CD4-positive, alpha-beta T cell (primary cell): ENCODE results near the gene HBM. TPM values are rescaled to one million over a fixed set of nuclear protein-coding genes. Genes with fewer than 3 reads are reported as not detected.

Experiments used
- ATAC-seq: fragments of 200-7000 bp; cut with Tn5 transposase; one replicate; pipeline ENCODE4 v1.10.0; 2022; ENCODE audit warnings: mild to moderate bottlenecking; ENCODE audit not compliant: poor library complexity
- CTCF ChIA-PET: fragments of 350-600 bp; sonication (Branson Sonifier 250); formaldehyde crosslinking; loops from one replicate; lab custom pipeline; 2021; ENCODE audit warnings: antibody characterized with exemption, inconsistent platforms; lab: Charles Lee
- POLR2A ChIA-PET: fragments of 350-600 bp; sonication (Branson Sonifier 250); formaldehyde crosslinking; loops from one replicate; lab custom pipeline; 2021; ENCODE audit warnings: antibody characterized with exemption, inconsistent platforms; lab: Charles Lee
- DNase-seq, 14 experiments: peaks; one replicate each; pipeline ENCODE4 v3.0.0-alpha.2; 2013 to 2020; ENCODE audit warnings: mixed read lengths in 2 of 14
- H3K27ac ChIP-seq, 2 donors: one replicate each; pipeline versions ENCODE4 v1.5.1 to v1.7.0; 2013; ENCODE audit warnings: low read length in 2 of 2, low read depth in 1 of 2, mild to moderate bottlenecking in 1 of 2
- H3K27me3 ChIP-seq, 2 experiments: 1 replicate in 1 of 2; 2 replicates in 1 of 2; pipeline versions ENCODE4 v1.6.1 to v1.7.0; 2013; ENCODE audit warnings: low read length in 2 of 2, control low read depth in 1 of 2, mild to moderate bottlenecking in 1 of 2, moderate library complexity in 1 of 2; ENCODE audit not compliant: insufficient read depth in 2 of 2, control insufficient read depth in 1 of 2
- H3K36me3 ChIP-seq: one replicate; pipeline ENCODE4 v1.6.1; 2013; ENCODE audit warnings: low read length, control low read depth; ENCODE audit not compliant: insufficient read depth
- H3K4me1 ChIP-seq: one replicate; pipeline ENCODE4 v1.6.1; 2013; ENCODE audit warnings: low read length, control low read depth; ENCODE audit not compliant: insufficient read depth
- H3K4me3 ChIP-seq: one replicate; pipeline ENCODE4 v1.5.1; 2013; ENCODE audit warnings: mild to moderate bottlenecking, low read length, moderate library complexity
- H3K9me3 ChIP-seq, 2 experiments: 1 replicate in 1 of 2; 2 replicates in 1 of 2; pipeline versions ENCODE4 v1.6.1 to v1.7.0; 2013; ENCODE audit warnings: low read length in 2 of 2, mild to moderate bottlenecking in 2 of 2, control low read depth in 1 of 2, moderate library complexity in 1 of 2; ENCODE audit not compliant: control insufficient read depth in 1 of 2, insufficient read depth in 1 of 2
- H3K27ac Mint-ChIP-seq: one replicate; pipeline ENCODE4 v1.8.0; 2020; ENCODE audit warnings: mixed read lengths
- H3K27me3 Mint-ChIP-seq: one replicate; pipeline ENCODE4 v1.8.0; 2021; ENCODE audit warnings: mixed read lengths
- H3K36me3 Mint-ChIP-seq: one replicate; pipeline ENCODE4 v1.8.0; 2021; ENCODE audit warnings: low read depth, mixed read lengths
- H3K4me1 Mint-ChIP-seq: one replicate; pipeline ENCODE4 v1.8.0; 2021; ENCODE audit warnings: low read depth, mixed read lengths
- H3K4me3 Mint-ChIP-seq: one replicate; pipeline ENCODE4 v1.8.0; 2020; ENCODE audit warnings: mild to moderate bottlenecking, mixed read lengths
- H3K9me3 Mint-ChIP-seq: one replicate; pipeline ENCODE4 v1.8.0; 2020; ENCODE audit warnings: mixed read lengths
- CTCF ChIP-seq: fragments of 200-600 bp; IDR thresholded peaks from one replicate; pipeline ENCODE4 v1.8.0; 2022; ENCODE audit warnings: antibody characterized with exemption, mild to moderate bottlenecking
- intact Hi-C, 2 experiments: fragments of 100-400 bp; cut with DNase I in 1 of 2; cut with micrococcal nuclease in 1 of 2; formaldehyde crosslinking; loops; one replicate each; pipeline versions ENCODE4 v1.15.1 to v1.9.0; 2023 to 2025; cut with DNase I, micrococcal nuclease
- total RNA-seq, 174 experiments: library from RNA in 2 of 174; stranded (reverse) in 2 of 174; gene quantifications; one replicate each; pipeline ENCODE4 v1.2.3 and lab custom pipeline; 2021 to 2026

Gene HBM
- total RNA-seq, 2 experiments from 2014 or later = not detected

GRCh38 chr16:185213-185612 lies 19.4 kb downstream of the HBM start:
- peaks cover 28% of the 10 kb centered on the region for H3K36me3 Mint-ChIP-seq
- Histone ChIP-seq H3K36me3 (peaks cover 27% of the 10 kb centered on the region), H3K4me1 (peaks cover 21% of the 10 kb centered on the region), H3K27me3 (peaks cover 0 to 5% of the 10 kb centered on the region in 2 experiments), H3K4me3 (no peak overlapping the region), H3K27ac (no peak overlapping the region), H3K9me3 (no peaks in the 10 kb centered on the region)
- no peaks in the 10 kb centered on the region for H3K9me3 Mint-ChIP-seq
- no peaks in the 10 kb centered on the region for H3K27me3 Mint-ChIP-seq
- ATAC-seq (no peak), DNase-seq (no peak)
- no peak overlapping the region for H3K4me3 Mint-ChIP-seq
- intact Hi-C loops = no loop called here
- POLR2A ChIA-PET = no interaction called here
- H3K27ac Mint-ChIP-seq = no peak overlapping the region
- no peak for TF ChIP-seq CTCF
- CTCF ChIA-PET = no interaction called here
- peaks cover 6% of the 10 kb centered on the region for H3K4me1 Mint-ChIP-seq

GRCh38 chr16:185691-186090 lies 19.9 kb downstream of the HBM start:
- Histone ChIP-seq H3K27ac (no peak overlapping the region), H3K27me3 (peaks cover 0 to 2% of the 10 kb centered on the region in 2 experiments)
- CTCF ChIA-PET = no interaction called here

GRCh38 chr16:187330-187729 lies 21.6 kb downstream of the HBM start:
- POLR2A ChIA-PET = no interaction called here
- no peaks in the 10 kb centered on the region for H3K9me3 ChIP-seq
- no peak overlapping the region for H3K27ac ChIP-seq
- no peaks in the 10 kb centered on the region for H3K27me3 ChIP-seq
- H3K36me3 ChIP-seq = peaks cover 48% of the 10 kb centered on the region
- H3K27ac Mint-ChIP-seq = no peak overlapping the region
- DNase-seq (no peak), ATAC-seq (no peak)
- TF ChIP-seq CTCF = no peak
- no peaks in the 10 kb centered on the region for H3K9me3 Mint-ChIP-seq
- peaks cover 6% of the 10 kb centered on the region for H3K4me1 Mint-ChIP-seq
- H3K36me3 Mint-ChIP-seq = peaks cover 49% of the 10 kb centered on the region
- intact Hi-C loops = no loop called here
- CTCF ChIA-PET = no interaction called here
- H3K27me3 Mint-ChIP-seq = no peaks in the 10 kb centered on the region
- no peak overlapping the region for H3K4me3 Mint-ChIP-seq
- H3K4me1 ChIP-seq = peaks cover 5% of the 10 kb centered on the region
- H3K4me3 ChIP-seq = no peak overlapping the region

More at GRCh38 chr16:185691-186090, 19.9 kb downstream of the HBM start:
- Histone ChIP-seq H3K36me3 (peaks cover 32% of the 10 kb centered on the region), H3K4me1 (peaks cover 16% of the 10 kb centered on the region), H3K4me3 (no peak overlapping the region), H3K9me3 (no peaks in the 10 kb centered on the region)
- Mint-ChIP-seq H3K9me3 (no peaks in the 10 kb centered on the region), H3K27me3 (no peaks in the 10 kb centered on the region), H3K4me3 (no peak overlapping the region), H3K27ac (no peak overlapping the region), H3K36me3 (peaks cover 33% of the 10 kb centered on the region), H3K4me1 (peaks cover 6% of the 10 kb centered on the region)
- POLR2A ChIA-PET = no interaction called here
- intact Hi-C loops = no loop called here
- DNase-seq = no peak
- no peak for ATAC-seq
- TF ChIP-seq CTCF = no peak
